Lower lobe of right lung (tissue), 2 donors: ENCODE data around the gene MRGPRD. TPM values are rescaled to one million over a fixed set of nuclear protein-coding genes. Genes with fewer than 3 reads are reported as not detected.

Experiments
- ATAC-seq, 2 donors: fragments of 200-7000 bp; cut with Tn5 transposase; one replicate each; pipeline ENCODE4 v1.9.1; 2020 to 2022; ENCODE audit warnings: mild to moderate bottlenecking in 2 of 2, moderate library complexity in 2 of 2
- DNase-seq: peaks from one replicate; pipeline ENCODE4 v3.0.0-alpha.2; 2020
- H3K27ac ChIP-seq: fragments of 200-600 bp; one replicate; pipeline ENCODE4 v1.8.0; 2022
- H3K27me3 ChIP-seq: fragments of 200-600 bp; one replicate; pipeline ENCODE4 v1.8.0; 2022; ENCODE audit warnings: low read depth
- H3K36me3 ChIP-seq: fragments of 200-600 bp; one replicate; pipeline ENCODE4 v1.8.0; 2022; ENCODE audit warnings: mild to moderate bottlenecking
- H3K4me1 ChIP-seq: fragments of 200-600 bp; one replicate; pipeline ENCODE4 v1.8.0; 2022
- H3K4me3 ChIP-seq: fragments of 200-600 bp; one replicate; pipeline ENCODE4 v1.8.0; 2022; ENCODE audit warnings: mild to moderate bottlenecking
- H3K9me3 ChIP-seq: fragments of 200-600 bp; one replicate; pipeline ENCODE4 v1.8.0; 2022
- intact Hi-C: fragments of 100-400 bp; cut with DNase I; formaldehyde crosslinking; loops from one replicate; pipeline ENCODE4 v1.11.0; 2022
- total RNA-seq: library from RNA; stranded (reverse); fragmentation: NEBNext Ultra II Directional; extraction: Animal tissue kit (Norgen Biotek cat#: 25700); gene quantifications from one replicate; pipeline ENCODE4 v1.2.1, GENCODE V29; 2021
- TF ChIP-seq, protein P1 (sequence below): fragments of 200-600 bp; IDR thresholded peaks from one replicate; pipeline ENCODE4 v1.8.0; 2022; ENCODE audit warnings: antibody characterized with exemption, mild to moderate bottlenecking
- donor health status: DM: no; HTN: yes; CAD: no; lungs with severe emphysema.

Gene MRGPRD
- total RNA-seq, 1 donor from 2014 or later = not detected

DNA sequence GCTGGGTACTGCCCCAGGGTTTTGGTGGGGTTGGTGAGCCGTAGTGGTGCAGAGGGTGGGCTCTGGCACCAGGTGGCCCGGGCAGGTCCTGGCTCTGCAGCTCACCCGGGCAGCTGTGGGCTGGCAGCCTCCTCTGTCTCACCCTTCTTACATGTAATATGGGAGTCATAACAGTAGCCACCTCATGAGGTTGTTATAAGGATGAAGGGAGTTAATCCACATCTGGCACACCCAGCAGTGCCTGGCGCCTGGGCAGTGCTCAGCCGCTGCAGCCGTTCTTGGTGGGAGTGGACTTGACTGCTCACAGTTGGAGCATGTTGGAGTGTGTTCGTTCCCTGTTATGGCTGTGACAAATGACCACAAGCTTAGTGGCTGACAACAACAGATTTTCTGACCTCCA is 48.4 kb downstream of the MRGPRD start:
- Histone ChIP-seq H3K36me3 (peaks cover 89% of the 10 kb centered on the region), H3K27ac (no peak overlapping the region), H3K9me3 (no peaks in the 10 kb centered on the region), H3K4me1 (peaks cover 13% of the 10 kb centered on the region), H3K4me3 (no peak overlapping the region), H3K27me3 (no peaks in the 10 kb centered on the region)
- ATAC-seq (no peak), DNase-seq (no peak)
- intact Hi-C loops = no loop called here
- TF ChIP-seq, protein P1, sequence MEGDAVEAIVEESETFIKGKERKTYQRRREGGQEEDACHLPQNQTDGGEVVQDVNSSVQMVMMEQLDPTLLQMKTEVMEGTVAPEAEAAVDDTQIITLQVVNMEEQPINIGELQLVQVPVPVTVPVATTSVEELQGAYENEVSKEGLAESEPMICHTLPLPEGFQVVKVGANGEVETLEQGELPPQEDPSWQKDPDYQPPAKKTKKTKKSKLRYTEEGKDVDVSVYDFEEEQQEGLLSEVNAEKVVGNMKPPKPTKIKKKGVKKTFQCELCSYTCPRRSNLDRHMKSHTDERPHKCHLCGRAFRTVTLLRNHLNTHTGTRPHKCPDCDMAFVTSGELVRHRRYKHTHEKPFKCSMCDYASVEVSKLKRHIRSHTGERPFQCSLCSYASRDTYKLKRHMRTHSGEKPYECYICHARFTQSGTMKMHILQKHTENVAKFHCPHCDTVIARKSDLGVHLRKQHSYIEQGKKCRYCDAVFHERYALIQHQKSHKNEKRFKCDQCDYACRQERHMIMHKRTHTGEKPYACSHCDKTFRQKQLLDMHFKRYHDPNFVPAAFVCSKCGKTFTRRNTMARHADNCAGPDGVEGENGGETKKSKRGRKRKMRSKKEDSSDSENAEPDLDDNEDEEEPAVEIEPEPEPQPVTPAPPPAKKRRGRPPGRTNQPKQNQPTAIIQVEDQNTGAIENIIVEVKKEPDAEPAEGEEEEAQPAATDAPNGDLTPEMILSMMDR = no peak

DNA sequence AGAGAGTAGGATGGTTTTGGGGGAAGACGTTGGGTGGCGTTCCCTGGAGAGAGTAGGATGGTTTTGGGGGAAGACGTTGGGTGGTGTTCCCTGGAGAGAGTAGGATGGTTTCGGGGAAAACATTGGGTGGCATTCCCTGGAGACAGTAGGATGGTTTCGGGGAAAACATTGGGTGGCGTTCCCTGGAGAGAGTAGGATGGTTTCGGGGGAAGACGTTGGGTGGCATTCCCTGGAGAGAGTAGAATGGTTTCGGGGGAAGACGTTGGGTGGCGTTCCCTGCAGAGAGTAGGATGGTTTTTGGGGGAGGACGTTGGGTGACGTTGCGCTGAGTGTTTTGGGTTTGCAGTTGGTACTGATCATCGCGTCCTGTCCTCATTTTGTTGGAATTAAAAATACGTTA is 48.9 kb downstream of the MRGPRD start:
- Histone ChIP-seq H3K27ac (no peak overlapping the region), H3K4me1 (peaks cover 18% of the 10 kb centered on the region), H3K4me3 (no peak overlapping the region), H3K27me3 (no peaks in the 10 kb centered on the region), H3K9me3 (no peaks in the 10 kb centered on the region), H3K36me3 (peaks cover 89% of the 10 kb centered on the region)
- DNase-seq (no peak), ATAC-seq (no peak)
- intact Hi-C loops = no loop called here
- TF ChIP-seq, protein P1 = no peak

DNA sequence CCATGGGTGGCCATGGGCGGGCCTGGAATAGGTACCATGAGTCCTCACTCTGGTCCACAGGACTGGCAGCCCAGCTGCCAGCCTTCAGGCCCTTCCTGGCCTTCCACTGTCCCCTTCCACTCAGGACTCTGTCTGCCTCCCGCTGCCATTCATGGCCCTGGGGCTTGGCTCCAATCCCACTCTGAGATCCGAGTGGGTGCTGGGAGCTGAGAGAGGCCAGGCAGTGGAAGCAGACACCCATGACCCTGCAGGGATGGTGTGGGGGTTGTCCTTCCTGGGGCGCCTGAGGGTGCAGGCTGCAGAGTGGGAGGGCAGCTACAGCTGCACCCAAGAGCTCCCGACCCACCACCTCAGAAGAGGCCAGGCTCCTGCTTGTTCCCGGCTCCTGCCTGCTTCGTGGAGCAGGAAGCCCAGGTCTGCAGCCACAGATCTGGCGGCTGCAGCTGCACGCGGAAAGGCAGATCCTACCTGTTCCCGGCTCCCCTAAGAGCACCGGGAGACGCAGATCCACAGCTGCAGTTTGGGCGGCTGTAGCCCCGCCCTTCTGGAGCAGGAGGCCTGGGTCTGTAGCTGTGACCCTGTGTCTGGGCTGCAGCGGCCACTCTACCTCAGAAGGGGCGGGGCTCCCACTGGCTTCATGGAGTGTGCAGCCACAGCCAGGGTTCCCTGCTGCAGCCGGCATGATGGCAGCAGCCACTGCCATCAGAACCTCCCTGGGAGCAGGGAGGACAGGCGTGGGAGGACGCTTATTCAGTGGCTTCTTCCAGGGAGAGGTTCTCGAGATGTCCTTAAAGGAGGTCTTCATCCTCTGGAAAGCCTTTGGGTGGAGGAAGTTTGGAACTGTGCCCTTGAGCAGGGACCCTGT is 49.6 kb downstream of the MRGPRD start:
- TF ChIP-seq, protein P1 = no peak
- no peak for ATAC-seq
- intact Hi-C loops = no loop called here

More for the DNA sequence above, 49.6 kb downstream of the MRGPRD start:
- no peak for DNase-seq
- peaks cover 3% of the 10 kb centered on the region for H3K9me3 ChIP-seq
- no peak overlapping the region for H3K27ac ChIP-seq
- H3K27me3 ChIP-seq = no peaks in the 10 kb centered on the region
- H3K4me1 ChIP-seq = peaks cover 18% of the 10 kb centered on the region
- peaks cover 87% of the 10 kb centered on the region for H3K36me3 ChIP-seq
- no peak overlapping the region for H3K4me3 ChIP-seq

Other genes starting within 250 kb of the MRGPRD start
- gene TESMIN, start 229.5 kb downstream of the MRGPRD start, total RNA-seq = 1.9 TPM
- 88.4 TPM for gene CPT1A, start 139.1 kb downstream of the MRGPRD start, total RNA-seq
- 32.9 TPM for gene MRPL21, start 77.2 kb downstream of the MRGPRD start, total RNA-seq
- 18.8 TPM for gene IGHMBP2, start 77.1 kb downstream of the MRGPRD start, total RNA-seq
- 11.5 TPM for gene MRGPRF, start 32.3 kb upstream of the MRGPRD start, total RNA-seq
- 18.2 TPM for gene TPCN2, start 67.9 kb upstream of the MRGPRD start, total RNA-seq
- not detected for gene SMIM38, start 174.9 kb upstream of the MRGPRD start, total RNA-seq